EH (cell line): ENCODE data around the gene IFNB1.

Experiments used
- DNase-seq: peaks from one replicate; pipeline ENCODE4 v3.0.0-alpha.2; 2015; ENCODE audit warnings: low read depth

IFNB1 gene

GRCh38 chr9:21077781-21078180 lies at the start of gene IFNB1:
Gene IFNB1 (minus strand): TSS chr9:21077942. CDS start chr9:21077869, 73 bp downstream.
- no peak for DNase-seq

GRCh38 chr9:21121595-21122251 lies 44.0 kb upstream of the IFNB1 start:
- DNase-seq: no peak

GRCh38 chr9:21121079-21121478 lies 43.3 kb upstream of the IFNB1 start:
- DNase-seq: no peak

GRCh38 chr9:21119093-21119770 lies 41.5 kb upstream of the IFNB1 start:
- no peak for DNase-seq

- DNase-seq: no peak
These were observed 36.6 kb upstream of the IFNB1 start for GRCh38 chr9:21114311-21114710.

- peak; percentile 76 for DNase-seq
These were observed 33.2 kb upstream of the IFNB1 start for GRCh38 chr9:21110708-21111576.

GRCh38 chr9:21104787-21105186 lies 27.0 kb upstream of the IFNB1 start:
- no peak for DNase-seq

GRCh38 chr9:21102305-21102704 lies 24.6 kb upstream of the IFNB1 start:
- DNase-seq: peak; percentile 57

GRCh38 chr9:21097817-21098216 lies 20.1 kb upstream of the IFNB1 start:
- no peak for DNase-seq

GRCh38 chr9:21096901-21097255 lies 19.1 kb upstream of the IFNB1 start:
- DNase-seq: no peak

- DNase-seq: peak; percentile 66
These were observed 18.6 kb upstream of the IFNB1 start for GRCh38 chr9:21096172-21096900.

- DNase-seq: peak; percentile 70
These were observed 17.8 kb upstream of the IFNB1 start for GRCh38 chr9:21095561-21095960.

GRCh38 chr9:21086538-21086937 lies 8.8 kb upstream of the IFNB1 start:
- DNase-seq: no peak

GRCh38 chr9:21085005-21085404 lies 7.3 kb upstream of the IFNB1 start:
- DNase-seq: no peak

- no peak for DNase-seq
These were observed 6.6 kb upstream of the IFNB1 start for GRCh38 chr9:21084242-21084850.

- no peak for DNase-seq
These were observed 4.9 kb upstream of the IFNB1 start for GRCh38 chr9:21082671-21083070.

GRCh38 chr9:21081999-21082398 lies 4.3 kb upstream of the IFNB1 start:
- no peak for DNase-seq

- DNase-seq: no peak
These were observed 3.7 kb upstream of the IFNB1 start for GRCh38 chr9:21081451-21081850.

- no peak for DNase-seq
These were observed 3.1 kb upstream of the IFNB1 start for GRCh38 chr9:21080793-21081192.

- DNase-seq: peak; percentile 14
These were observed 960 bp upstream of the IFNB1 start for GRCh38 chr9:21078702-21079101.

- DNase-seq: no peak
These were observed 2.3 kb downstream of the IFNB1 start for GRCh38 chr9:21075484-21075883.

GRCh38 chr9:21070906-21071305 lies 6.8 kb downstream of the IFNB1 start:
- no peak for DNase-seq
